Esophagus muscularis mucosa (tissue), 4 donors: ENCODE measurements around the gene FAM110D.

Experiments
- EP300 ChIP-seq: sonication (generic); formaldehyde crosslinking; IDR thresholded peaks from one replicate; pipeline ENCODE4 v1.6.1; 2017; ENCODE audit warnings: antibody characterized with exemption
- POLR2A ChIP-seq: fragments of 450-650 bp; IDR thresholded peaks from one replicate; pipeline ENCODE4 v1.6.1; 2017; ENCODE audit warnings: antibody characterized with exemption, moderate library complexity, mild to moderate bottlenecking, low read depth
- POLR2AphosphoS5 ChIP-seq, 2 donors: sonication (generic); formaldehyde crosslinking; IDR thresholded peaks; one replicate each; pipeline ENCODE4 v1.6.1; 2017; ENCODE audit warnings: antibody characterized with exemption in 2 of 2
- TF ChIP-seq, protein P1 (sequence below), 3 experiments: fragments of 200-600 bp in 2 of 3; fragments of 450-650 bp in 1 of 3; sonication (generic) in 2 of 3; IDR thresholded peaks; one replicate each; pipeline ENCODE4 v1.5.1; 2017 to 2019; ENCODE audit warnings: antibody characterized with exemption in 3 of 3, mild to moderate bottlenecking in 2 of 3, moderate library complexity in 1 of 3

DNA sequence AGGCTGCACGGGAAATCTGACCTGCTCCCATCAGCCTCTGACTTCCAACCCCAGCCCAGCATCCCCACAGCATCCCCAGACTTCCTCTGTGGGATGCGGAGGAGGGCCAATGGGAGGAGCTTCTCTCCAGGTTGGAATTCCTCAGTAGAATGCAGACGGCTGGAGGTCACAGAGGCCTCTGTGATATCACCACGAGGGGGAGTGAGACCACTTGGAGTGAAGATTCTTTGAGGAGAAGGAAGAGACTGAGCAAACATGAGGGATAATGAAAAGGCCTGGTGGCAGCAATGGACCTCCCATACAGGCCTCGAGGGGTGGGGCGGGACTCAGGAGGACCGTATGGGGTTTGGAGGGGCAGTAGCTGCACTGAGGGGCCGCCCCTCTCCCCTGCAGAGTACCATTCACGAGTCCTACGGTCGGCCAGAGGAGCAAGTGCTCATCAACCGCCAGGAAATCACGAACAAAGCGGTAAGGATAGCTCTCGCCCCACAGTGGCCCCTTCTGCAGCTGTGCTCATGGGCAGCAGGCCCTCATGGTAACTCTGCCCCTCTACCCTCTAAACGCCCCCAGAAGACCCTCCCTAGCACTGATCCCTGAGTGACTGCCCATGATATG is 31.6 kb downstream of the FAM110D start, which contains the start of gene CATSPER4:
- TF ChIP-seq, protein P1, sequence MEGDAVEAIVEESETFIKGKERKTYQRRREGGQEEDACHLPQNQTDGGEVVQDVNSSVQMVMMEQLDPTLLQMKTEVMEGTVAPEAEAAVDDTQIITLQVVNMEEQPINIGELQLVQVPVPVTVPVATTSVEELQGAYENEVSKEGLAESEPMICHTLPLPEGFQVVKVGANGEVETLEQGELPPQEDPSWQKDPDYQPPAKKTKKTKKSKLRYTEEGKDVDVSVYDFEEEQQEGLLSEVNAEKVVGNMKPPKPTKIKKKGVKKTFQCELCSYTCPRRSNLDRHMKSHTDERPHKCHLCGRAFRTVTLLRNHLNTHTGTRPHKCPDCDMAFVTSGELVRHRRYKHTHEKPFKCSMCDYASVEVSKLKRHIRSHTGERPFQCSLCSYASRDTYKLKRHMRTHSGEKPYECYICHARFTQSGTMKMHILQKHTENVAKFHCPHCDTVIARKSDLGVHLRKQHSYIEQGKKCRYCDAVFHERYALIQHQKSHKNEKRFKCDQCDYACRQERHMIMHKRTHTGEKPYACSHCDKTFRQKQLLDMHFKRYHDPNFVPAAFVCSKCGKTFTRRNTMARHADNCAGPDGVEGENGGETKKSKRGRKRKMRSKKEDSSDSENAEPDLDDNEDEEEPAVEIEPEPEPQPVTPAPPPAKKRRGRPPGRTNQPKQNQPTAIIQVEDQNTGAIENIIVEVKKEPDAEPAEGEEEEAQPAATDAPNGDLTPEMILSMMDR (IDR thresholded peaks at IDR 0.05): no peak
- TF ChIP-seq POLR2AphosphoS5 (IDR thresholded peaks at IDR 0.05) (no peak), EP300 (no peak), POLR2A (no peak)
